CD4-positive, alpha-beta T cell treated with Interleukin-15 for 1 hour (primary cell): ENCODE data around the gene GCKR.

Experiments
- DNase-seq: peaks from one replicate; pipeline ENCODE4 v3.0.0-alpha.2; 2020

Gene GCKR

GRCh38 chr2:27496357-27497287 lies at the start of gene GCKR:
GCKR (plus strand) TSS chr2:27496839; CDS start chr2:27496905, 66 bp downstream.
- peak; percentile 38 for DNase-seq

GRCh38 chr2:27448381-27448780 lies 48.3 kb upstream of the GCKR start:
- no peak for DNase-seq

- DNase-seq, result no peak
Observed at GRCh38 chr2:27451095-27451494, 45.5 kb upstream of the GCKR start.

- no peak for DNase-seq
Observed at GRCh38 chr2:27453968-27454367, 42.7 kb upstream of the GCKR start.

GRCh38 chr2:27461118-27461517 lies 35.5 kb upstream of the GCKR start:
- DNase-seq, result no peak

GRCh38 chr2:27464443-27464842 lies 32.2 kb upstream of the GCKR start:
- DNase-seq, result no peak

GRCh38 chr2:27471961-27472360 lies 24.7 kb upstream of the GCKR start:
- no peak for DNase-seq

- DNase-seq, result no peak
Observed at GRCh38 chr2:27485496-27485895, 11.1 kb upstream of the GCKR start.

- DNase-seq, result peak; percentile 30
Observed at GRCh38 chr2:27489118-27489497, 7.5 kb upstream of the GCKR start.

- DNase-seq, result peak; percentile 100
Observed at GRCh38 chr2:27489498-27490397, 6.9 kb upstream of the GCKR start, which contains the start of gene IFT172. IFT172 (minus strand) TSS chr2:27489743; CDS start chr2:27489653, 90 bp downstream.

- no peak for DNase-seq
Observed at GRCh38 chr2:27492557-27492956, 4.1 kb upstream of the GCKR start.

GRCh38 chr2:27493948-27494283 lies 2.7 kb upstream of the GCKR start:
- no peak for DNase-seq

- DNase-seq, result no peak
Observed at GRCh38 chr2:27494284-27494943, 2.2 kb upstream of the GCKR start.

- DNase-seq, result no peak
Observed at GRCh38 chr2:27494944-27495554, 1.6 kb upstream of the GCKR start, which contains the start of gene FNDC4. FNDC4 (minus strand) TSS chr2:27495200; CDS start chr2:27494679, 521 bp downstream.

- no peak for DNase-seq
Observed at GRCh38 chr2:27495840-27496356, 741 bp upstream of the GCKR start.

- no peak for DNase-seq
Observed at GRCh38 chr2:27497288-27497627, 619 bp downstream of the GCKR start.

GRCh38 chr2:27498975-27499374 lies 2.3 kb downstream of the GCKR start:
- DNase-seq, result no peak

GRCh38 chr2:27501042-27501441 lies 4.4 kb downstream of the GCKR start:
- DNase-seq, result no peak

GRCh38 chr2:27502142-27502541 lies 5.5 kb downstream of the GCKR start:
- no peak for DNase-seq

GRCh38 chr2:27506587-27506986 lies 9.9 kb downstream of the GCKR start:
- DNase-seq, result no peak

GRCh38 chr2:27507293-27507692 lies 10.7 kb downstream of the GCKR start:
- DNase-seq, result no peak

GRCh38 chr2:27509326-27509725 lies 12.7 kb downstream of the GCKR start:
- no peak for DNase-seq
